ENCODE measurements around the gene GPR137. TPM values are rescaled to one million over a fixed set of nuclear protein-coding genes. Genes with fewer than 3 reads are reported as not detected.

Gene GPR137
- total RNA-seq, 1 donor: 13.9 TPM

- H3K27me3 ChIP-seq (ENCODE audit: insufficient read depth, low read length): no peaks in the 10 kb centered on the region
Observed at GRCh38 chr11:64254326-64254725, 31.3 kb upstream of the GPR137 start.

GRCh38 chr11:64255135-64256128, 30.2 kb upstream of the GPR137 start:
- Histone ChIP-seq H3K4me1 (ENCODE audit: insufficient read depth, low read length) (peaks cover 23% of the 10 kb centered on the region), H3K4me3 (ENCODE audit: low read length) (no peak overlapping the region)

More at GRCh38 chr11:64254326-64254725, 31.3 kb upstream of the GPR137 start:
- Histone ChIP-seq H3K4me1 (ENCODE audit: insufficient read depth, low read length) (peaks cover 23% of the 10 kb centered on the region), H3K4me3 (ENCODE audit: low read length) (no peak overlapping the region), H3K9me3 (ENCODE audit: low read depth, low read length) (no peaks in the 10 kb centered on the region)

GRCh38 chr11:64256300-64256699, 29.3 kb upstream of the GPR137 start:
- H3K27me3 ChIP-seq (ENCODE audit: insufficient read depth, low read length): no peaks in the 10 kb centered on the region
- H3K9me3 ChIP-seq (ENCODE audit: low read depth, low read length): no peaks in the 10 kb centered on the region

More at GRCh38 chr11:64255135-64256128, 30.2 kb upstream of the GPR137 start:
- H3K9me3 ChIP-seq (ENCODE audit: low read depth, low read length): no peaks in the 10 kb centered on the region
- no peaks in the 10 kb centered on the region for H3K27me3 ChIP-seq (ENCODE audit: insufficient read depth, low read length)

DNA sequence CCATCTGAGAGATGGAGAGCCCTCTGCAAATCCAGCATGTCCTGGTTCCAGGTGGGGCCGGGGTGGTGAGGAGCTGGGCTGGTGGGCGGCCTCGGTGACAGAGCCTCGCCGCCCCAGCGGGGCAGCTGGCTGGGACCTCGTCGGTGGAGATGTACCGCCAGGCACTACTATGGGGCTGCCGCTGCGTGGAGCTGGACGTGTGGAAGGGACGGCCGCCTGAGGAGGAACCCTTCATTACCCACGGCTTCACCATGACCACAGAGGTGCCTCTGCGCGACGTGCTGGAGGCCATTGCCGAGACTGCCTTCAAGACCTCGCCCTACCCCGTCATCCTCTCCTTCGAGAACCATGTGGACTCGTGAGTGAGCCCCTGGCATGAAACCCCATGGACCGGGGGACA, 27.3 kb upstream of the GPR137 start:
- H3K9me3 ChIP-seq (ENCODE audit: low read depth, low read length): no peaks in the 10 kb centered on the region
- no peaks in the 10 kb centered on the region for H3K4me1 ChIP-seq (ENCODE audit: insufficient read depth, low read length)
- H3K4me3 ChIP-seq (ENCODE audit: low read length): no peak overlapping the region
- no peaks in the 10 kb centered on the region for H3K27me3 ChIP-seq (ENCODE audit: insufficient read depth, low read length)

More at GRCh38 chr11:64256300-64256699, 29.3 kb upstream of the GPR137 start:
- no peak overlapping the region for H3K4me3 ChIP-seq (ENCODE audit: low read length)
- peaks cover 16% of the 10 kb centered on the region for H3K4me1 ChIP-seq (ENCODE audit: insufficient read depth, low read length)

DNA sequence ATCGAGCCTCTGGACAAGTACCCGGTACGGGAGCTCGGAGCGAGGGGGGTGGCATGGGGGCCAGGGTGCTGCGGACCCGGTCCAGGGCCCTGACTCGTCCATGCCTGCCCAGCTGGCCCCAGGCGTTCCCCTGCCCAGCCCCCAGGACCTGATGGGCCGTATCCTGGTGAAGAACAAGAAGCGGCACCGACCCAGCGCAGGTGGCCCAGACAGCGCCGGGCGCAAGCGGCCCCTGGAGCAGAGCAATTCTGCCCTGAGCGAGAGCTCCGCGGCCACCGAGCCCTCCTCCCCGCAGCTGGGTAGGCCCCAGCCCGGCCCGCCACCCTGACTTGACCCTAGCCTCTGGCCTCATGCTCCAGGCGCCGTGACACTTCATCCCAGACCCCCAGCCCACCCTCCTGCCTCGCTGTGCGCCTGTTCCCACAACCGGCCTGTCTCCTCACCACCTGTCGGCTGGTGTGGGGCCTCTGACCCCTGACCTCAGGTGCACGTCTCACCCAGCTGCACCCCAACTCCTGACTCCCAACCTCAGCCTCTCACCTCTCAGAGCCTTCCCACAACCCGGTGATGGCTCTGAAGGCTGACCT, 26.6 kb upstream of the GPR137 start:
- H3K27me3 ChIP-seq (ENCODE audit: insufficient read depth, low read length): no peaks in the 10 kb centered on the region
- H3K4me3 ChIP-seq (ENCODE audit: low read length): no peak overlapping the region
- H3K9me3 ChIP-seq (ENCODE audit: low read depth, low read length): no peaks in the 10 kb centered on the region
- no peaks in the 10 kb centered on the region for H3K4me1 ChIP-seq (ENCODE audit: insufficient read depth, low read length)

GRCh38 chr11:64259533-64260067, 26.0 kb upstream of the GPR137 start:
- no peak overlapping the region for H3K4me3 ChIP-seq (ENCODE audit: low read length)
- H3K27me3 ChIP-seq (ENCODE audit: insufficient read depth, low read length): no peaks in the 10 kb centered on the region
- H3K4me1 ChIP-seq (ENCODE audit: insufficient read depth, low read length): no peaks in the 10 kb centered on the region
- H3K9me3 ChIP-seq (ENCODE audit: low read depth, low read length): no peaks in the 10 kb centered on the region

DNA sequence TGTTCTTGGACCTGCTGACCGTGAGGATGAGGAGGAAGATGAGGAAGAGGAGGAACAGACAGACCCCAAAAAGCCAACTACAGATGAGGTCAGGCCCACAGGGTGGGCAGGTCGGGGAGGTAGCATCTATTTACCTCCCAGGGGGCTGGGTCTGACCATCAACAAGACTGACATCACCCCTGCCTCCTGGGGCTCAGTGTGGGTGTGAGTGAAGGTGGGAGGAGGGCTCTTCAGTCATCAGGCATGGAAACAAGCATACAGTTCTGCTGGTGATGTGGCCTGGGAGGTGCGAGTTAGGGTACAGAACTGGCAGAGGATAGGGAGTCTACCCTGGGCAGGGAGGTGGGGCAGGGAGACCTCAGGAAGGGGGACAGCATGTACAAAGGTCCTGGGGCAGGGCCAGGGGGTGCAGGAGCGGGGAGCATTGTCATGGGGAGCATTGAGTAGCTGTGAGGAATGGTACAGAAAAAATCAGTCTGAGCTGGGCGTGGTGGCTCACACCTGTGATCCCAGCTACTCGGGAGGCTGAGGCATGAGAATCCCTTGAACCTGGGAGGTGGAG, 25.4 kb upstream of the GPR137 start:
- H3K4me1 ChIP-seq (ENCODE audit: insufficient read depth, low read length): no peaks in the 10 kb centered on the region
- no peaks in the 10 kb centered on the region for H3K9me3 ChIP-seq (ENCODE audit: low read depth, low read length)
- H3K27me3 ChIP-seq (ENCODE audit: insufficient read depth, low read length): no peaks in the 10 kb centered on the region
- no peak overlapping the region for H3K4me3 ChIP-seq (ENCODE audit: low read length)

DNA sequence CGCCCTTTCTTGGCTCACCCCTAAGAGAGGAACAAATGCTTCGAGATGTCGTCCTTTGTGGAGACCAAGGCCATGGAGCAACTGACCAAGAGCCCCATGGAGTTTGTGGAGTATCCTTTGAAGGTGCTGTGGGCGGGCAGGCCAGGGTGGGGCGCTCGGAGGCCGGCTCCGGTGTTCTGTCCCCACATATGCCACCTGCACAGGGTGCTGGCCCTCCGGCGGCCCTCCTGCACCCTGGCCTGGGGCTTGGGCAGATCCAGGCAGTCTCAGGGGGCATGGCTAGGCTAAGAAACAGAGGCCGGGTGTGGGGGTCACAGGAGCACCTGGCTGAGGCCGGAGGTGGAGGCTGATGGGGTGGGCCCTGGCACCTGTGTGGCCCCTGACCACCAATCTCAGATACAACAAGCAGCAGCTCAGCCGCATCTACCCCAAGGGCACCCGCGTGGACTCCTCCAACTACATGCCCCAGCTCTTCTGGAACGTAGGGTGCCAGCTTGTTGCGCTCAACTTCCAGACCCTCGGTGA, 24.0 kb upstream of the GPR137 start:
- Histone ChIP-seq H3K9me3 (ENCODE audit: low read depth, low read length) (no peaks in the 10 kb centered on the region), H3K27me3 (ENCODE audit: insufficient read depth, low read length) (no peaks in the 10 kb centered on the region), H3K4me1 (ENCODE audit: insufficient read depth, low read length) (no peaks in the 10 kb centered on the region), H3K4me3 (ENCODE audit: low read length) (no peak overlapping the region)

DNA sequence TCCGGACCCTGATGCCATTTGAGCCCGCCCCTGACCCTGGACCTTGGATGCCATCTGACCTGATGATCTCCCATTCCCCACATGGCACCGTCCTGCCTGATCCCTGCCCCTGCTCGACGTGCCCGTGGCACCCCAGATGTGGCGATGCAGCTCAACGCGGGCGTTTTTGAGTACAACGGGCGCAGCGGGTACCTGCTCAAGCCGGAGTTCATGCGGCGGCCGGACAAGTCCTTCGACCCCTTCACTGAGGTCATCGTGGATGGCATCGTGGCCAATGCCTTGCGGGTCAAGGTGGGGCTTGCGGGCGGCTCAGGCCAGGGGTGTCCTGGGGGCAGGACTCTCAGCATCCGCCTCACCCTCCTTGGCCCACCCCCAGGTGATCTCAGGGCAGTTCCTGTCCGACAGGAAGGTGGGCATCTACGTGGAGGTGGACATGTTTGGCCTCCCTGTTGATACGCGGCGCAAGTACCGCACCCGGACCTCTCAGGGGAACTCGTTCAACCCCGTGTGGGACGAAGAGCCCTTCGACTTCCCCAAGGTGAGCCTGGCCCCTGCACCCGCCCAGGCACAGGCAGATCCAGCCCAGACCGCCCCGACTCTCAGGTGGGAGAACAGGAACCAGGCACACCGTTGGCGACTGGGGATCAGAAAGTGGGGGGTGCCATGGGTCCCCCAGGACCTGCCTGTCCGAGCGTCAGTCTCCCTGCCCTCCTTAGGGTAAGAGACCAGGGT, 23.2 kb upstream of the GPR137 start:
- Histone ChIP-seq H3K4me3 (ENCODE audit: low read length) (no peak overlapping the region), H3K27me3 (ENCODE audit: insufficient read depth, low read length) (no peaks in the 10 kb centered on the region), H3K4me1 (ENCODE audit: insufficient read depth, low read length) (peaks cover under 1% of the 10 kb centered on the region), H3K9me3 (ENCODE audit: low read depth, low read length) (no peaks in the 10 kb centered on the region)

DNA sequence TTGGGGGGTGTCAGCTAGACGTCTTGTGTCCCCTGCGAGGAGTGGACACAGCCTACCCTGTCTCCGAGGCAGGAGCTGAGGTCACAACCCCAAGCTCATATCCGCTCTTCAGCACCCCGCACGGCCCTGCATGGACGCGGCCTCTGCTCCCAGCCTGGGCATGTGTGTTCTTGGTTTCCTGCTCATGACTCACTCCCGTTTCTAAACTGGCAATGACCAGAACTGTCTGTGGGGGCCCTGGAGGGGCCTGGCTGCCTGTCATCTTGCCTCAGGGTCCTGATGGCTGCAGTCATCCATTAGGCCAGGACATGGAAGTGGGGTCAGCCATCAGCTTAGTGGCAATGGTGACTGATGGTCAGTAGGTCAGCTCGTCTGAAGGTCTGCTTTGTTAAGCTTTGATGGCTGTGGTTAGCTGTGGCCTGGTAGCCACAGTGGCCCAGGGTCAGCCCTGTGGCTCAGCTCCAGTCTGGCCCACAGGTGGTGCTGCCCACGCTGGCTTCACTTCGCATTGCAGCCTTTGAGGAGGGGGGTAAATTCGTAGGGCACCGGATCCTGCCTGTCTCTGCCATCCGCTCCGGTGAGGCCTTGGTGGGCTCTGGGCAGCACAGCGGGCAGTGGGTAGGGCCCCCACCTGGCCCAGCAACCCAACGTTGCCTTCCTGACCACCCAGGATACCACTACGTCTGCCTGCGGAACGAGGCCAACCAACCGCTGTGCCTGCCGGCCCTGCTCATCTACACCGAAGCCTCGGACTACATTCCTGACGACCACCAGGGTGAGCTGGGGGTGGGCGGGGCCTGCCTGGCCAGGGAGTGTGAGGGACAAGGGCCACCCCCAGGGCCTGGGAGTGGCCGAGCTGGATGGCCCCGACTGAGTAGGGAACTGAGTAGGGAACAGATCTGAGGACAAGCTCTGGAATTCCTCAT, 22.4 kb upstream of the GPR137 start:
- Histone ChIP-seq H3K9me3 (ENCODE audit: low read depth, low read length) (no peaks in the 10 kb centered on the region), H3K4me1 (ENCODE audit: insufficient read depth, low read length) (peaks cover 9% of the 10 kb centered on the region), H3K27me3 (ENCODE audit: insufficient read depth, low read length) (no peaks in the 10 kb centered on the region), H3K4me3 (ENCODE audit: low read length) (no peak overlapping the region)

GRCh38 chr11:64263947-64264317, 21.7 kb upstream of the GPR137 start:
- no peak overlapping the region for H3K4me3 ChIP-seq (ENCODE audit: low read length)
- no peaks in the 10 kb centered on the region for H3K27me3 ChIP-seq (ENCODE audit: insufficient read depth, low read length)
- no peaks in the 10 kb centered on the region for H3K9me3 ChIP-seq (ENCODE audit: low read depth, low read length)
- peaks cover 16% of the 10 kb centered on the region for H3K4me1 ChIP-seq (ENCODE audit: insufficient read depth, low read length)

GRCh38 chr11:64264371-64264852, 21.2 kb upstream of the GPR137 start:
- H3K27me3 ChIP-seq (ENCODE audit: insufficient read depth, low read length): no peaks in the 10 kb centered on the region
- H3K4me3 ChIP-seq (ENCODE audit: low read length): no peak overlapping the region
- H3K9me3 ChIP-seq (ENCODE audit: low read depth, low read length): no peaks in the 10 kb centered on the region
- peaks cover 20% of the 10 kb centered on the region for H3K4me1 ChIP-seq (ENCODE audit: insufficient read depth, low read length)

Measured in mononuclear cell (primary cell).